ENCODE measurements around the gene GORASP2.

GORASP2 gene

DNA sequence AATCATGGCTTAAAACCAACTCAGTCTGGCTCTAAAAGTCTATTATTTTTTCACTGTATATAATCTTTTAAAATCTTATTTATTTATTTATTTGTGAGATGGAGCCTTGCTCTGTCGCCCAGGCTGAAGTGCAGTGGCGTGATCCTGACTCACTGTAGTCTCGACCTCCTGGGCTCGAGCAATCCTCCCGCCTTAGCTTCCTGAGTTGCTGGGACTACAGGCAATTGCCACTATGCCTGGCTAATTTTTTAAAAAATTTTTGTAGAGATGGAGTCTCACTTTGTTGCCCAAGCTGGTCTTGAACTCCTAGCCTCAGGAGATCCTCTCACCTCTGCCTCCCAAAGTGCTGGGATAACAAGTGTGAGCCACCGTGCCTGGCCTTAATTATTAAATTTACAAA lies 14.5 kb downstream of the GORASP2 start:
- no peak for TF ChIP-seq CTCF (conservative IDR thresholded peaks at IDR 0.05; ENCODE audit: low read depth, low read length)
- H3K79me2 ChIP-seq (ENCODE audit: insufficient read depth, low read depth): peaks cover 99% of the 10 kb centered on the region
- H3K9ac ChIP-seq: no peak overlapping the region
- no peak overlapping the region for H3K4me3 ChIP-seq (IDR thresholded peaks at IDR 0.05; ENCODE audit: insufficient read depth, low read depth, low read length)
- H3K27ac ChIP-seq: no peak overlapping the region
- no peak overlapping the region for H2AFZ ChIP-seq (ENCODE audit: low read depth)
- no peak overlapping the region for H3K4me2 ChIP-seq
- no peaks in the 10 kb centered on the region for H3K27me3 ChIP-seq (ENCODE audit: insufficient read depth, low read depth)
- peaks cover 29% of the 10 kb centered on the region for H4K20me1 ChIP-seq (ENCODE audit: insufficient read depth)
- no peaks in the 10 kb centered on the region; the same call in 1 of the 2 replicates for H3K36me3 ChIP-seq (ENCODE audit: insufficient read depth)
- peaks cover 5% of the 10 kb centered on the region for H3K4me1 ChIP-seq (ENCODE audit: low read depth, poor library complexity, severe bottlenecking)

DNA sequence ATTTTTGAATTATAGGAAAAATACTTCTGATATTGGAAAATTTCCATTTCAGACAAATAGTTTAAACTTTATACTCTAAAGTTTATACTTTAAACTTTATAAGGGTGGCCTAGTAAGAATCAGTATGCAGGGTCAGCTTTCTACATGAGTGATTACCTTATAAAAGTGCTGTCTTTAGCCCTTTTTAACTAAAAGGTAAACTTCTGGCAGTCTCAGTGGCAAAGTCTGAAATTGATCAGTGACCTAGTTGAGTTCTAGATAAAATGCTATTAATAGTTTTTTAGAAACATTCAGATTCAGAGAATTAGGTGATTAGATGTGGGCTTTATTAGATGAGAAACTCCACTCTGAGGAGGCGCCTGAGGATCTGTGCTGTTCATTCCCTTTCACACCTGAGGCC lies 15.5 kb downstream of the GORASP2 start:
- Histone ChIP-seq H3K79me2 (ENCODE audit: insufficient read depth, low read depth) (peaks cover 94% of the 10 kb centered on the region), H3K4me2 (no peak overlapping the region), H2AFZ (ENCODE audit: low read depth) (no peak overlapping the region), H4K20me1 (ENCODE audit: insufficient read depth) (peaks cover 29% of the 10 kb centered on the region), H3K27me3 (ENCODE audit: insufficient read depth, low read depth) (no peaks in the 10 kb centered on the region), H3K9ac (no peak overlapping the region), H3K36me3 (ENCODE audit: insufficient read depth) (no peaks in the 10 kb centered on the region; the same call in 1 of the 2 replicates), H3K4me1 (ENCODE audit: low read depth, poor library complexity, severe bottlenecking) (peaks cover 5% of the 10 kb centered on the region), H3K4me3 (IDR thresholded peaks at IDR 0.05; ENCODE audit: insufficient read depth, low read depth, low read length) (no peak overlapping the region), H3K27ac (no peak overlapping the region)
- TF ChIP-seq CTCF (conservative IDR thresholded peaks at IDR 0.05; ENCODE audit: low read depth, low read length): no peak

DNA sequence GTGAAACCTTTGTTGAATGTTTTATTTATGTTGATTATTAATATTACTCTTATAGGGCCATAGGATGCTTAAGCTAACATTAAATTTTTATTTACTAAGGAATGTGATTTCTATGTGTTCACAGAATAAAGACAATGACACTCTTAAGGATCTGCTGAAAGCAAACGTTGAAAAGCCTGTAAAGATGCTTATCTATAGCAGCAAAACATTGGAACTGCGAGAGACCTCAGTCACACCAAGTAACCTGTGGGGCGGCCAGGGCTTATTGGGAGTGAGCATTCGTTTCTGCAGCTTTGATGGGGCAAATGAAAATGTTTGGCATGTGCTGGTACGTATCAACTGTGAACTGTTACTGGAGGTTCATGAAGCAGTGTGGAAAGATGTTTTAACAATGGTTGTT lies 20.4 kb downstream of the GORASP2 start:
- Histone ChIP-seq H2AFZ (ENCODE audit: low read depth) (no peak overlapping the region), H3K4me1 (ENCODE audit: low read depth, poor library complexity, severe bottlenecking) (no peaks in the 10 kb centered on the region), H3K27me3 (ENCODE audit: insufficient read depth, low read depth) (no peaks in the 10 kb centered on the region), H3K27ac (no peak overlapping the region), H3K36me3 (ENCODE audit: insufficient read depth) (peaks cover 12% of the 10 kb centered on the region; the same call in 1 of the 2 replicates), H3K4me2 (no peak overlapping the region), H3K9ac (no peak overlapping the region), H4K20me1 (ENCODE audit: insufficient read depth) (peaks cover 17% of the 10 kb centered on the region), H3K4me3 (IDR thresholded peaks at IDR 0.05; ENCODE audit: insufficient read depth, low read depth, low read length) (no peak overlapping the region), H3K79me2 (ENCODE audit: insufficient read depth, low read depth) (peaks cover 45% of the 10 kb centered on the region)
- TF ChIP-seq CTCF (conservative IDR thresholded peaks at IDR 0.05; ENCODE audit: low read depth, low read length): no peak

DNA sequence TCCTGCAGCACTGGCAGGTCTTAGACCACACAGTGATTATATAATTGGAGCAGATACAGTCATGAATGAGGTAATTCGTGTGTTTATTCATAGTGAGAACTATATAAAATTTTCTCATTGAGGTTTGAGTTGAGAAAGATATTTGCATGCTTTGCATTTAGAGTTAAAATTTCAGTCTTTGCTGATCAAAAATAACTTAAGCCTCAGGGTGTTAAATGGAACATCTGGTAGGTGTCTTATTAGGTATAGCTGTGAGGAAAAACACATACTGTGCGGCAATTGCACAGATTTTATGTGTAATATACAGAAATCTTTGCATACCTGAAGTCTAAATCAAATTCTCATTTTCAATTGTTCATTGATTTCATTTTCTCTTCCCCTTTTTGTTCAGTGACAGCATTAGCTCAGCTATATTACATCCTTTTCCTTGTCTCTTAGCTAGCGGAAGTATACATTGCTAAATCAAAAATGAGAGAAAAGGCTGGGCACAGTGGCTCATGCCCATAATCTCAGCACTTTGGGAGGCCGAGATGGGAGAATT lies 21.2 kb downstream of the GORASP2 start:
- no peak overlapping the region for H2AFZ ChIP-seq (ENCODE audit: low read depth)
- no peaks in the 10 kb centered on the region for H3K27me3 ChIP-seq (ENCODE audit: insufficient read depth, low read depth)
- H3K27ac ChIP-seq: no peak overlapping the region
- H3K36me3 ChIP-seq (ENCODE audit: insufficient read depth): peaks cover 12% of the 10 kb centered on the region; the same call in 1 of the 2 replicates
- H3K4me3 ChIP-seq (IDR thresholded peaks at IDR 0.05; ENCODE audit: insufficient read depth, low read depth, low read length): no peak overlapping the region
- H3K4me1 ChIP-seq (ENCODE audit: low read depth, poor library complexity, severe bottlenecking): no peaks in the 10 kb centered on the region
- TF ChIP-seq CTCF (conservative IDR thresholded peaks at IDR 0.05; ENCODE audit: low read depth, low read length): no peak
- peaks cover 9% of the 10 kb centered on the region; the same call in 1 of the 2 replicates for H4K20me1 ChIP-seq (ENCODE audit: insufficient read depth)
- no peak overlapping the region for H3K4me2 ChIP-seq
- peaks cover 37% of the 10 kb centered on the region for H3K79me2 ChIP-seq (ENCODE audit: insufficient read depth, low read depth)
- no peak overlapping the region for H3K9ac ChIP-seq

Measured in KMS-11 (cell line).